ENCODE results near the gene GTF2A2. TPM values are rescaled to one million over a fixed set of nuclear protein-coding genes. Genes with fewer than 3 reads are reported as not detected.

GTF2A2 gene
- total and polyA plus RNA-seq, 7 donors: 33.7 to 98.0 (median 48.2) TPM

DNA sequence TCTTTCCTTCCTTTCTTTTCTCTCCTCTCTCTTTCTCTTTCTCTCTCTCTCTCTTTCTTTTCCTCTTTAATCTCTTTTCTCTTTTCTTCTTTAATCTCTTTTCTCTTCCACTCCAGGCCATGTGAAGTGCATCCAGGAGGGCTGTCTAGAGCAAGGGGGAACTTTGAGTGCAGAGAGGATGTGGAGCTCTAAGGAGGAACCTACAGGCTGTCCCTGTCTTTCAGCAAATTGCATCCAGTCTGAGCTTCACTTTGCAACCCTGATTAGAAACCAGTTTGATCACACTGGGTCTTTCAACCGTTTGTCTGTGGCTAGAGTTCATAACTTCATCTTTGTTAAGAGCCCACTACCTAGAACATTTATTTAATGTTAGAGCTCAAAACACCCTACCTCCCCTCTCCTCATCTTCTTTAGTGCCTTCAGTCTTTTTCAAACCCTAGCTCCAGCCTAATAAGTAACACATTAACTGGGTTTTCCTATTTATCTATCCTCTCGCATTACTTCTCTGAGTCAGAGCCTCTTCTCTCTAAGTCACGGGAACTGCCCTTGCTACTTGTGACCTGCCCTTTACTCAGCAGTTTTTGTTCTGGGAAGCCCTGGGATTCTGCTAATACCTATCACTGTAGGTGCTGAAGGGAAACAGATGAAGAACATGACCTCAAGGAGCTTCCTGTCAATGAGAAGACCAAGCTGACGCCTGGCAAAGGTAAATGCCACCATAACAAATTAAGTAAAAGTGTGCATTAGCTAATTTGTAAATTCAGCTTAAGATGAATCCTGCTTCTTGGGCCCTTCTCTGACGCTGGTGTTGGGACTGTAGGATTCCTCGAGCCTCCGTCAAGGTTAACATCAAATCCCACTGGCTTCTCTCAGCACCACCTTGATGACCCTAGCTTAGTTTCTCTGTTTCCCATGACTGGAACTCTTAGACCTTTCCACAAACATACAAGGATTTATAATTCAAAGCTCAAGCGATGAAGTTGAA lies 45.7 kb downstream of the GTF2A2 start, which contains the start of gene GCNT3:
TSS of gene GCNT3 (plus strand) at position 508 of the 985 bp plus-strand sequence. CDS start 6,456 bp downstream, outside the sequence.
- peak in 1 of 2 donors; percentile 18 for TF ChIP-seq POLR2A (IDR thresholded peaks at IDR 0.05)
- TF ChIP-seq POLR2AphosphoS5 (IDR thresholded peaks at IDR 0.05): no peak
- TF ChIP-seq, protein P1, sequence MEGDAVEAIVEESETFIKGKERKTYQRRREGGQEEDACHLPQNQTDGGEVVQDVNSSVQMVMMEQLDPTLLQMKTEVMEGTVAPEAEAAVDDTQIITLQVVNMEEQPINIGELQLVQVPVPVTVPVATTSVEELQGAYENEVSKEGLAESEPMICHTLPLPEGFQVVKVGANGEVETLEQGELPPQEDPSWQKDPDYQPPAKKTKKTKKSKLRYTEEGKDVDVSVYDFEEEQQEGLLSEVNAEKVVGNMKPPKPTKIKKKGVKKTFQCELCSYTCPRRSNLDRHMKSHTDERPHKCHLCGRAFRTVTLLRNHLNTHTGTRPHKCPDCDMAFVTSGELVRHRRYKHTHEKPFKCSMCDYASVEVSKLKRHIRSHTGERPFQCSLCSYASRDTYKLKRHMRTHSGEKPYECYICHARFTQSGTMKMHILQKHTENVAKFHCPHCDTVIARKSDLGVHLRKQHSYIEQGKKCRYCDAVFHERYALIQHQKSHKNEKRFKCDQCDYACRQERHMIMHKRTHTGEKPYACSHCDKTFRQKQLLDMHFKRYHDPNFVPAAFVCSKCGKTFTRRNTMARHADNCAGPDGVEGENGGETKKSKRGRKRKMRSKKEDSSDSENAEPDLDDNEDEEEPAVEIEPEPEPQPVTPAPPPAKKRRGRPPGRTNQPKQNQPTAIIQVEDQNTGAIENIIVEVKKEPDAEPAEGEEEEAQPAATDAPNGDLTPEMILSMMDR (IDR thresholded peaks at IDR 0.05): no peak
- TF ChIP-seq EP300 (IDR thresholded peaks at IDR 0.05): no peak
- Histone ChIP-seq H3K9me3 (no peaks in the 10 kb centered on the region), H3K27me3 (no peaks in the 10 kb centered on the region), H3K36me3 (no peaks in the 10 kb centered on the region), H3K4me3 (no peak within 1 kb of the TSS), H3K4me1 (no peaks in the 10 kb centered on the region), H3K27ac (no peak within 1 kb of the TSS)
- intact Hi-C loops (cut with DNase I): no loop called here
- no peak for DNase-seq
- 51 to 74% methylated on average over 8 of the region's 8 CpGs for WGBS, 2 donors

DNA sequence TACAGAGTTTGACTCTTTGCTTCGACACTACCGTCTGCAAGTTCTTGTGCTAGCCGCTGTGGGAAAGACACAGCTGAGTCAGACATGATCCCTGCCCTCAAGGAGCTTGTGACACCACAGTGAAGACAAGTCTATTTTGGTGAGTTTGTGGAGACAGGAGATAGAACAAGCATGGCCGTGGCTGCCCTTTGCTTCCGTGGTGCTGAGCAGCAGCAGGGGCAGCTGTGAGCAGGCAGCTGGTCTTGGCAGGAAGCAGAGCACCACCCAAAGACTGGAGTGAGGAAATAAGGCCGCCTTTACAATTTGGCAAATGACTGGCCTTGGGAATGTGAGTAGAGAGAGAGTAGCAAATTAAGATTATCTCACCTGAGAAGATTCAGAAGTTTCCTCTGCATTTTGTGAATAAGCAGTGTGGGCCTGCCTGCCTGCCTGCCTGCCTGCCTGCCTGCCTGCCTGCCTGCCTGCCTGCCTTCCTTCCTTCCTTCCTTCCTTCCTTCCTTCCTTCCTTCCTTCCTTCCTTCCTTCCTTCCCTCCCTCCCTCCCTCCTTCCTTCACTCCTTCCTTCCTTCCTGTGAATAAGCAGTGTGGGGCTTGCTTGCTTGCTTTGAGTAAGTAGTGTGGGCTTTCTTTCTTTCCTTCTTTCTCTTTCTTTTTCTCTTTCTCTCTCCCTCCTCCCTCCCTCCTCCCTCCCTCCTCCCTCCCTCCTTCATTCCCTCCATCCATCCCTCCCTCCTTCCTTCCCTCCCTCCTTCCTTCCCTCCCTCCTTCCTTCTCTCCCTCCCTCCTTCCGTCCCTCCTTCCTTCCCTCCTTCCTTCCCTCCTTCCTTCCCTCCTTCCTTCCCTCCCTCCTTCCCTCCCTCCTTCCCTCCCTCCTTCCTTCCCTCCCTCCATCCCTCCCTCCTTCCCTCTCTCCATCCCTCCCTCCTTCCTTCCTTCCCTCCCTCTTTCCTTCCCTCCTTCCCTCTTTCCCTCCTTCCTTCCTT lies 47.3 kb downstream of the GTF2A2 start:
- WGBS, 2 donors: 65 to 83% methylated on average over 7 of the region's 7 CpGs
- no peak for DNase-seq
- no peaks in the 10 kb centered on the region for H3K9me3 ChIP-seq
- H3K27me3 ChIP-seq: no peaks in the 10 kb centered on the region
- no peak overlapping the region for H3K4me3 ChIP-seq
- H3K27ac ChIP-seq: no peak overlapping the region
- TF ChIP-seq POLR2A (IDR thresholded peaks at IDR 0.05) (no peak), POLR2AphosphoS5 (IDR thresholded peaks at IDR 0.05) (no peak), EP300 (IDR thresholded peaks at IDR 0.05) (no peak)
- TF ChIP-seq, protein P1 (IDR thresholded peaks at IDR 0.05): no peak
- intact Hi-C loops (cut with DNase I): no loop called here
- H3K36me3 ChIP-seq: no peaks in the 10 kb centered on the region
- H3K4me1 ChIP-seq: no peaks in the 10 kb centered on the region

DNA sequence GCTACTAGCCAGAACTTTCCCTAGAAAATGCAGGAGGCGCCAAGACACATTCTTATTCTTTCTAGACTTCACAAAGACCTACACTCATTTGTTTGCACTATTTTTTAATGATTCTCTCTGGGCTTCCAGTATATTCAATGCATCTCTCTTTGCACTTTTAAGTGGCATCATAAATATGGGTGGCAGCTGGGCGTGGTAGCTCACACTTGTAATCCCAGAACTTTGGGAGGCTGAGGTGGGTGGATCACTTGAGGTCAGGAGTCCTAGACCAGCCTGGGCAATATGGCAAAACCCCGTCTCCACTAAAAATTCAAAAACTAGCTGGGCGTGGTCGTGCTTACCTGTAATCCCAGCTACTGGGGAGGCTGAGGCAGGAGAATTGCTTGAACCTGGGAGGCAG lies 51.3 kb downstream of the GTF2A2 start:
- TF ChIP-seq, protein P1 (IDR thresholded peaks at IDR 0.05): no peak
- TF ChIP-seq POLR2AphosphoS5 (IDR thresholded peaks at IDR 0.05): no peak
- TF ChIP-seq POLR2A (IDR thresholded peaks at IDR 0.05): no peak
- no peak for TF ChIP-seq EP300 (IDR thresholded peaks at IDR 0.05)
- intact Hi-C loops (cut with DNase I): no loop called here

DNA sequence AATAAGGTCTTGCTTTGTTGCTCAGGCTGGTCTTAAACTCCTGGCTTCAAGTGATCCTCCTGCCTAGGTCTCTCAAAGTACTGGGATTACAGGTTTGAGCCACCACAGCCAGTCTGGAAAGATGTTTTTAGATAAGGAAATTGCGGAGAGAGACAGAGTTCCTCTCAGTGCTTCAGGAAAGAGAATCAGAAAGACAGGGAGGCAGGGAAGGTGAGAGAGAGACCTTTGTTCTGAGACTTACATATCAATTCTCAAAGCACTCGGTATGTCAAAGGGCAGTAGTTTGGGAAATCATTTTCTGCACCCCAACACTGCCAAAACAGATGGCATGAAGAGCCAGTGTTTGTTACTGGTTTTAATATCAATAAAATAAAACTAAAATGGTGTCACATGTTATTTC lies 58.9 kb downstream of the GTF2A2 start:
- WGBS, 2 donors: 63 to 91% methylated on average over 2 of the region's 2 CpGs
- no peak for TF ChIP-seq POLR2A (IDR thresholded peaks at IDR 0.05)
- TF ChIP-seq, protein P1 (IDR thresholded peaks at IDR 0.05): no peak
- TF ChIP-seq POLR2AphosphoS5 (IDR thresholded peaks at IDR 0.05): no peak
- no peak for TF ChIP-seq EP300 (IDR thresholded peaks at IDR 0.05)
- Histone ChIP-seq H3K36me3 (no peaks in the 10 kb centered on the region), H3K9me3 (peaks cover 0 to 3% (median 0%) of the 10 kb centered on the region in 4 donors), H3K27ac (no peak overlapping the region), H3K4me1 (no peaks in the 10 kb centered on the region), H3K4me3 (no peak overlapping the region), H3K27me3 (no peaks in the 10 kb centered on the region)
- intact Hi-C loops (cut with DNase I): no loop called here
- no peak for DNase-seq

More for the DNA sequence above, 51.3 kb downstream of the GTF2A2 start:
- 49 to 82% methylated on average over 5 of the region's 5 CpGs for WGBS, 2 donors
- Histone ChIP-seq H3K4me1 (no peaks in the 10 kb centered on the region), H3K4me3 (no peak overlapping the region), H3K36me3 (no peaks in the 10 kb centered on the region), H3K9me3 (peaks cover 0 to 5% (median 2%) of the 10 kb centered on the region in 4 donors), H3K27me3 (no peaks in the 10 kb centered on the region), H3K27ac (no peak overlapping the region)
- no peak for DNase-seq

Measured in sigmoid colon (tissue), 7 donors.